Ishikawa (cell line): ENCODE results near the gene SH3RF1.

Experiments
- CEBPB ChIP-seq: IDR thresholded peaks from 2 replicates; pipeline ENCODE4 v1.6.1; 2012
- EGR1 ChIP-seq: IDR thresholded peaks from 2 replicates; pipeline ENCODE4 v1.6.1; 2012
- RAD21 ChIP-seq: IDR thresholded peaks from 2 replicates; pipeline ENCODE4 v1.6.1; 2012; ENCODE audit warnings: low read depth
- TAF1 ChIP-seq: IDR thresholded peaks from 2 replicates; pipeline ENCODE4 v1.6.1; 2012; ENCODE audit warnings: low read depth, mild to moderate bottlenecking
- TCF12 ChIP-seq: IDR thresholded peaks from 2 replicates; pipeline ENCODE4 v1.6.1; 2012; ENCODE audit warnings: low read depth
- TEAD4 ChIP-seq: IDR thresholded peaks from 2 replicates; pipeline ENCODE4 v1.6.1; 2012
- TF ChIP-seq, protein P1 (sequence below): IDR thresholded peaks from 2 replicates; pipeline ENCODE4 v1.6.1; 2012
- TF ChIP-seq, protein P2 (sequence below): IDR thresholded peaks from 2 replicates; pipeline ENCODE4 v1.6.1; 2012; ENCODE audit warnings: low read depth, mild to moderate bottlenecking
- TF ChIP-seq, protein P3 (sequence below): IDR thresholded peaks from 2 replicates; pipeline ENCODE4 v1.6.1; 2012

DNA sequence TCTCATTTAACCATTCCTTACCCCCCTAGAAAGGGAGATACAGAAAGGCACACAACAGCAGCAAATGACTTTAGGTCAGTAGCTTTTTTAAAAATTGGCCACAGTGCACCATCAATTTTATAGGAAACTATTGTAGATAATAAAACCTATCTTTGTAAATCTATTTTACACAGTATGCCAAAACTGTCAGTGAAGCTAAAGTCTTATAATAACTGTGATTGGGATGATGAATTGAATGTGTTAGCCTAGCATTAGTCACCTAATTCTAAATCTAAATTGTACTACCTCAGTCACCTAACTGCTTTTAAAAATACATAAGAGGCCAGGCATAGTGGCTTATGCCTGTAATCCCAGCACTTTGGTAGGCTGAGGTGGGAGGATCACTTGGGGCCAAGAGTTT lies 44.2 kb downstream of the SH3RF1 start:
- TF ChIP-seq RAD21 (no peak), EGR1 (no peak), CEBPB (no peak), TEAD4 (no peak), TAF1 (no peak), TCF12 (no peak)
- TF ChIP-seq, protein P1, sequence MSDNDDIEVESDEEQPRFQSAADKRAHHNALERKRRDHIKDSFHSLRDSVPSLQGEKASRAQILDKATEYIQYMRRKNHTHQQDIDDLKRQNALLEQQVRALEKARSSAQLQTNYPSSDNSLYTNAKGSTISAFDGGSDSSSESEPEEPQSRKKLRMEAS = no peak
- TF ChIP-seq, protein P2, sequence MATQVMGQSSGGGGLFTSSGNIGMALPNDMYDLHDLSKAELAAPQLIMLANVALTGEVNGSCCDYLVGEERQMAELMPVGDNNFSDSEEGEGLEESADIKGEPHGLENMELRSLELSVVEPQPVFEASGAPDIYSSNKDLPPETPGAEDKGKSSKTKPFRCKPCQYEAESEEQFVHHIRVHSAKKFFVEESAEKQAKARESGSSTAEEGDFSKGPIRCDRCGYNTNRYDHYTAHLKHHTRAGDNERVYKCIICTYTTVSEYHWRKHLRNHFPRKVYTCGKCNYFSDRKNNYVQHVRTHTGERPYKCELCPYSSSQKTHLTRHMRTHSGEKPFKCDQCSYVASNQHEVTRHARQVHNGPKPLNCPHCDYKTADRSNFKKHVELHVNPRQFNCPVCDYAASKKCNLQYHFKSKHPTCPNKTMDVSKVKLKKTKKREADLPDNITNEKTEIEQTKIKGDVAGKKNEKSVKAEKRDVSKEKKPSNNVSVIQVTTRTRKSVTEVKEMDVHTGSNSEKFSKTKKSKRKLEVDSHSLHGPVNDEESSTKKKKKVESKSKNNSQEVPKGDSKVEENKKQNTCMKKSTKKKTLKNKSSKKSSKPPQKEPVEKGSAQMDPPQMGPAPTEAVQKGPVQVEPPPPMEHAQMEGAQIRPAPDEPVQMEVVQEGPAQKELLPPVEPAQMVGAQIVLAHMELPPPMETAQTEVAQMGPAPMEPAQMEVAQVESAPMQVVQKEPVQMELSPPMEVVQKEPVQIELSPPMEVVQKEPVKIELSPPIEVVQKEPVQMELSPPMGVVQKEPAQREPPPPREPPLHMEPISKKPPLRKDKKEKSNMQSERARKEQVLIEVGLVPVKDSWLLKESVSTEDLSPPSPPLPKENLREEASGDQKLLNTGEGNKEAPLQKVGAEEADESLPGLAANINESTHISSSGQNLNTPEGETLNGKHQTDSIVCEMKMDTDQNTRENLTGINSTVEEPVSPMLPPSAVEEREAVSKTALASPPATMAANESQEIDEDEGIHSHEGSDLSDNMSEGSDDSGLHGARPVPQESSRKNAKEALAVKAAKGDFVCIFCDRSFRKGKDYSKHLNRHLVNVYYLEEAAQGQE = no peak
- TF ChIP-seq, protein P3, sequence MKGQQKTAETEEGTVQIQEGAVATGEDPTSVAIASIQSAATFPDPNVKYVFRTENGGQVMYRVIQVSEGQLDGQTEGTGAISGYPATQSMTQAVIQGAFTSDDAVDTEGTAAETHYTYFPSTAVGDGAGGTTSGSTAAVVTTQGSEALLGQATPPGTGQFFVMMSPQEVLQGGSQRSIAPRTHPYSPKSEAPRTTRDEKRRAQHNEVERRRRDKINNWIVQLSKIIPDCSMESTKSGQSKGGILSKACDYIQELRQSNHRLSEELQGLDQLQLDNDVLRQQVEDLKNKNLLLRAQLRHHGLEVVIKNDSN = no peak
